Nephron (organoid): ENCODE measurements around the gene HOXC5.
A peak's percentile ranks its signal among the peaks of the same experiment; 100 is the strongest.

ENCODE experiments used
- H3K27ac Mint-ChIP-seq, 3 experiments: 2 replicates each; pipeline ENCODE4 v1.8.0; 2020; ENCODE audit warnings: mixed read lengths in 3 of 3, mild to moderate bottlenecking in 2 of 3, moderate library complexity in 1 of 3
- H3K27me3 Mint-ChIP-seq: 2 replicates; pipeline ENCODE4 v1.8.0; 2021; ENCODE audit warnings: low read depth, mild to moderate bottlenecking, moderate library complexity, mixed read lengths
- H3K36me3 Mint-ChIP-seq: 2 replicates; pipeline ENCODE4 v1.8.0; 2020; ENCODE audit warnings: low read depth, mixed read lengths
- H3K4me1 Mint-ChIP-seq: 2 replicates; pipeline ENCODE4 v1.8.0; 2020; ENCODE audit warnings: mixed read lengths
- H3K4me3 Mint-ChIP-seq, 3 experiments: 2 replicates each; pipeline ENCODE4 v1.8.0; 2020; ENCODE audit warnings: mild to moderate bottlenecking in 3 of 3, mixed read lengths in 3 of 3, moderate library complexity in 2 of 3
- H3K9me3 Mint-ChIP-seq: 2 replicates; pipeline ENCODE4 v1.8.0; 2020; ENCODE audit warnings: mixed read lengths
- CTCF ChIP-seq, 3 experiments: fragments of 200-600 bp; sonication (generic); IDR thresholded peaks; one replicate each; pipeline ENCODE4 v1.5.0; 2021; ENCODE audit warnings: antibody characterized with exemption in 3 of 3; ENCODE audit not compliant: unreplicated experiment in 3 of 3

The HOXC5 gene

GRCh38 chr12:54045868-54046521 is 13.1 kb downstream of the HOXC5 start:
- H3K27ac Mint-ChIP-seq: peak overlapping the region; percentile 68 to 90 (median 85)

GRCh38 chr12:54046809-54047159 is 13.9 kb downstream of the HOXC5 start:
- peak overlapping the region; percentile 55 to 93 (median 90) for H3K27ac Mint-ChIP-seq
- H3K36me3 Mint-ChIP-seq: peaks cover 19% of the 10 kb centered on the region
- H3K27me3 Mint-ChIP-seq: peaks cover 47% of the 10 kb centered on the region
- peaks cover 90% of the 10 kb centered on the region for H3K4me1 Mint-ChIP-seq
- TF ChIP-seq CTCF (IDR thresholded peaks at IDR 0.05; ENCODE audit: unreplicated experiment in 3 of 3): no peak
- H3K4me3 Mint-ChIP-seq: peak overlapping the region; percentile 79 to 84 (median 79)
- H3K9me3 Mint-ChIP-seq: no peaks in the 10 kb centered on the region

More at GRCh38 chr12:54045868-54046521, 13.1 kb downstream of the HOXC5 start:
- Mint-ChIP-seq H3K9me3 (no peaks in the 10 kb centered on the region), H3K4me1 (peaks cover 87% of the 10 kb centered on the region), H3K27me3 (peaks cover 43% of the 10 kb centered on the region), H3K4me3 (peak overlapping the region; percentile 79 to 84 (median 79)), H3K36me3 (peaks cover 19% of the 10 kb centered on the region)
- TF ChIP-seq CTCF (IDR thresholded peaks at IDR 0.05; ENCODE audit: unreplicated experiment in 3 of 3): no peak

GRCh38 chr12:54047160-54047963 is 14.5 kb downstream of the HOXC5 start:
- peaks cover 92% of the 10 kb centered on the region for H3K4me1 Mint-ChIP-seq
- TF ChIP-seq CTCF (IDR thresholded peaks at IDR 0.05; ENCODE audit: unreplicated experiment in 3 of 3): no peak
- H3K9me3 Mint-ChIP-seq: no peaks in the 10 kb centered on the region
- H3K27me3 Mint-ChIP-seq: peaks cover 47% of the 10 kb centered on the region
- H3K27ac Mint-ChIP-seq: peak overlapping the region; percentile 55 to 93 (median 90)
- peak overlapping the region; percentile 73 to 79 (median 74) for H3K4me3 Mint-ChIP-seq
- H3K36me3 Mint-ChIP-seq: peaks cover 19% of the 10 kb centered on the region

- no peaks in the 10 kb centered on the region for H3K9me3 Mint-ChIP-seq
- no peak for TF ChIP-seq CTCF (IDR thresholded peaks at IDR 0.05; ENCODE audit: unreplicated experiment in 3 of 3)
- peaks cover 47% of the 10 kb centered on the region for H3K27me3 Mint-ChIP-seq
- peaks cover 19% of the 10 kb centered on the region for H3K36me3 Mint-ChIP-seq
- H3K4me3 Mint-ChIP-seq: peak overlapping the region; percentile 73 to 79 (median 74)
- peaks cover 92% of the 10 kb centered on the region for H3K4me1 Mint-ChIP-seq
- peak overlapping the region; percentile 9 to 93 (median 90) for H3K27ac Mint-ChIP-seq
Measured at GRCh38 chr12:54047964-54048303, 15.1 kb downstream of the HOXC5 start.

GRCh38 chr12:54048406-54049093 is 15.7 kb downstream of the HOXC5 start:
- peak overlapping the region; percentile 34 to 64 (median 48) for H3K4me3 Mint-ChIP-seq
- peak overlapping the region; percentile 29 to 93 (median 90) for H3K27ac Mint-ChIP-seq
- peaks cover 89% of the 10 kb centered on the region for H3K4me1 Mint-ChIP-seq
- no peaks in the 10 kb centered on the region for H3K9me3 Mint-ChIP-seq
- H3K27me3 Mint-ChIP-seq: peaks cover 47% of the 10 kb centered on the region
- TF ChIP-seq CTCF (IDR thresholded peaks at IDR 0.05; ENCODE audit: unreplicated experiment in 3 of 3): no peak
- H3K36me3 Mint-ChIP-seq: peaks cover 19% of the 10 kb centered on the region
